H1 (cell line): ENCODE results near the gene PTPRE. TPM values are rescaled to one million over a fixed set of nuclear protein-coding genes. Genes with fewer than 3 reads are reported as not detected.
A peak's percentile ranks its signal among the peaks of the same experiment; 100 is the strongest.

Source experiments
- CBX8 ChIP-seq: fragments of 300-800, 300-1000 bp; sonication (generic); IDR thresholded peaks from 2 replicates; pipeline ENCODE4 v1.7.1; 2016; ENCODE audit warnings: low read depth, low read length, borderline replicate concordance
- EP300 ChIP-seq, 2 experiments: IDR thresholded peaks; 1 replicate in 1 of 2; 2 replicates in 1 of 2; pipeline ENCODE4 v1.6.1; 2011 to 2012; ENCODE audit warnings: low read depth in 2 of 2, low read length in 2 of 2, mild to moderate bottlenecking in 2 of 2, borderline replicate concordance in 1 of 2, inconsistent platforms in 1 of 2, moderate library complexity in 1 of 2
- FOSL1 ChIP-seq: IDR thresholded peaks from 2 replicates; pipeline ENCODE4 v1.6.1; 2011; ENCODE audit warnings: mild to moderate bottlenecking, low read depth, low read length, moderate library complexity; ENCODE audit not compliant: insufficient read depth
- MAFK ChIP-seq: IDR thresholded peaks from 2 replicates; pipeline ENCODE4 v1.6.1; 2012; ENCODE audit warnings: low read depth, mild to moderate bottlenecking, improper control_type of control experiment, low read length
- NANOG ChIP-seq: IDR thresholded peaks from 2 replicates; pipeline ENCODE4 v1.6.1; 2011; ENCODE audit warnings: low read length, low read depth, mild to moderate bottlenecking, inconsistent platforms; ENCODE audit not compliant: insufficient read depth, poor library complexity, severe bottlenecking
- POLR2A ChIP-seq, 2 experiments: IDR thresholded peaks; 1 replicate in 1 of 2; 2 replicates in 1 of 2; pipeline ENCODE4 v1.6.1; 2011; ENCODE audit warnings: low read depth in 2 of 2, low read length in 2 of 2, mild to moderate bottlenecking in 2 of 2; ENCODE audit errors: control extremely low read depth in 1 of 2
- POLR2AphosphoS5 ChIP-seq: IDR thresholded peaks from 2 replicates; pipeline ENCODE4 v1.6.1; 2011; ENCODE audit warnings: low read depth, low read length
- SAP30 ChIP-seq: fragments of 300-600 bp; sonication (generic); IDR thresholded peaks from 2 replicates; pipeline ENCODE4 v1.7.1; 2012; ENCODE audit warnings: low read length, moderate library complexity, mild to moderate bottlenecking, inconsistent platforms; ENCODE audit not compliant: insufficient read depth, insufficient replicate concordance
- SIN3A ChIP-seq, 2 experiments: IDR thresholded peaks in 1 of 2; conservative IDR thresholded peaks in 1 of 2; 2 replicates each; pipeline ENCODE4 v1.6.1; 2011 to 2012; ENCODE audit warnings: low read length in 2 of 2, improper control_type of control experiment in 1 of 2, low read depth in 1 of 2, mild to moderate bottlenecking in 1 of 2
- SRF ChIP-seq: IDR thresholded peaks from 2 replicates; pipeline ENCODE4 v1.6.1; 2011; ENCODE audit warnings: mild to moderate bottlenecking, low read depth, low read length, moderate library complexity
- TAF1 ChIP-seq: IDR thresholded peaks from 2 replicates; pipeline ENCODE4 v1.6.1; 2011; ENCODE audit warnings: mild to moderate bottlenecking, low read depth, low read length
- TBP ChIP-seq: IDR thresholded peaks from 2 replicates; pipeline ENCODE4 v1.6.1; 2011; ENCODE audit warnings: low read depth, low read length, improper control_type of control experiment
- TEAD4 ChIP-seq: IDR thresholded peaks from 2 replicates; pipeline ENCODE4 v1.6.1; 2012; ENCODE audit warnings: low read depth, low read length, inconsistent platforms, mixed read lengths
- polyA plus RNA-seq, 7 experiments: library from polyadenylated mRNA; depleted of rRNA in 3 of 7; stranded (reverse) in 5 of 7; unstranded in 2 of 7; fragments of >200 nt in 5 of 7; fragments of 200-250 nt in 2 of 7; gene quantifications; 1 replicate in 5 of 7; 2 replicates in 1 of 7; 4 replicates in 1 of 7; pipeline versions ENCODE4 v1.2.1 to v1.2.3, GENCODE V29; 2011 to 2013; ENCODE audit warnings: missing spikeins in 2 of 7, mixed read lengths in 2 of 7
- total RNA-seq: library from RNA; stranded (reverse); fragmentation: NEBNext Ultra II Directional; extraction: Animal tissue kit (Norgen Biotek cat#: 25700); gene quantifications from 2 replicates; pipeline ENCODE4 v1.2.1, GENCODE V29; 2021
- TF ChIP-seq, protein P1 (sequence below): IDR thresholded peaks from 2 replicates; pipeline ENCODE4 v1.6.1; 2012; ENCODE audit warnings: inconsistent platforms
- TF ChIP-seq, protein P2 (sequence below), 3 experiments: IDR thresholded peaks; 1 replicate in 2 of 3; 2 replicates in 1 of 3; pipeline versions ENCODE4 v1.5.1 to v1.6.1; 2011; ENCODE audit warnings: low read length in 3 of 3, mild to moderate bottlenecking in 3 of 3, inconsistent platforms in 2 of 3, low read depth in 1 of 3, moderate library complexity in 1 of 3; ENCODE audit not compliant: insufficient read depth in 1 of 3; ENCODE audit errors: control extremely low read depth in 1 of 3

PTPRE gene
- total and polyA plus RNA-seq, 2 of the 8 experiments (the other 6 are each of a cell fraction or from before 2014, with no cell fraction given): 0.33 to 0.54 TPM

DNA sequence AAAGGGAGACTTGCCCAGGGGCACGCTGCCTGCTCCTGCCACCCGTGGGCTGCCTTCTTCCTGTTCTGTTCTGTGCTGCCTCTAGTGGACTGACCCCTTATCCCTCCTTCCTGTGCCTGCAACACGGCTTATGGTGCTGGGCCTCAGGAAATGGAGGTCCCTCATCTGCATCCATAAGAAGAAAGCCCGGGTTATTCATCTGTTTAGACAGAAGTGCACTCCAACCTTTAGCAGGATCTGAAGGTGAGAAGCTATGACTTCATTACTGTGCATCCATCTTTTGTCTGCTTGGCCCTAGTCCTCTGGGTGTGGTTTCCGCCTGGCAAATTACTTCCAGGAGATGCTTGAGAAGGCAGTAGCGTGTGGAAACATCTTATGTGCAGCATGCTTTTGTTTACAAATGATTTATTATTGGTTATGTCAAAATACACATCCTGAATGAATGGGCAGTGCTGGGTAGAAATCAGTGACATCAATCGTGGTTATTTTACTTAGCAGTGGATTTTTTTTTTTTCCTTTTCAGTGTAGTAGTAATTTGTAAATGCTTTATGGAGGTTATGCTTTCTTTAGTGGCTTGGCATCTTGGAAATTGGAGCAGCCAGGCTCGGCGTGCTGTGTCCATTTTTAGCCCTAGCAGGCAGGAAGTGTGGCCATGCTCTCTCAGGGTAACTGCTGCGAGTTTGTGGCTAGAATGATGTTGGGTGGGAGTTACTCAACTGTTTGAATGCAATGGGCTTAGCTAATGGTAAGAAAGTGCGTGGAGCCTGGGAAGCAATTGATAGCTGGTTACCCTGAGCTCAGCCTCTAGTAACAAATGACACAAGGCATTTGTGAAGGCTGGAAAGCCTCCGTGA is 12.7 kb downstream of the PTPRE start (continued):
- TF ChIP-seq TEAD4: no peak
- no peak for TF ChIP-seq SIN3A (conservative IDR thresholded peaks at IDR 0.05 in 1 of 2, IDR thresholded peaks at IDR 0.05 in 1 of 2; ENCODE audit: low read depth in 1 of 2, low read length in 2 of 2)
- no peak for TF ChIP-seq SRF
- no peak for TF ChIP-seq MAFK
- no peak for TF ChIP-seq TAF1
- no peak for TF ChIP-seq FOSL1
- TF ChIP-seq POLR2AphosphoS5: no peak
- TF ChIP-seq CBX8: no peak
- TF ChIP-seq, protein P1, sequence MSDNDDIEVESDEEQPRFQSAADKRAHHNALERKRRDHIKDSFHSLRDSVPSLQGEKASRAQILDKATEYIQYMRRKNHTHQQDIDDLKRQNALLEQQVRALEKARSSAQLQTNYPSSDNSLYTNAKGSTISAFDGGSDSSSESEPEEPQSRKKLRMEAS: no peak
- no peak for TF ChIP-seq TBP
- TF ChIP-seq NANOG: no peak
- TF ChIP-seq, protein P2, sequence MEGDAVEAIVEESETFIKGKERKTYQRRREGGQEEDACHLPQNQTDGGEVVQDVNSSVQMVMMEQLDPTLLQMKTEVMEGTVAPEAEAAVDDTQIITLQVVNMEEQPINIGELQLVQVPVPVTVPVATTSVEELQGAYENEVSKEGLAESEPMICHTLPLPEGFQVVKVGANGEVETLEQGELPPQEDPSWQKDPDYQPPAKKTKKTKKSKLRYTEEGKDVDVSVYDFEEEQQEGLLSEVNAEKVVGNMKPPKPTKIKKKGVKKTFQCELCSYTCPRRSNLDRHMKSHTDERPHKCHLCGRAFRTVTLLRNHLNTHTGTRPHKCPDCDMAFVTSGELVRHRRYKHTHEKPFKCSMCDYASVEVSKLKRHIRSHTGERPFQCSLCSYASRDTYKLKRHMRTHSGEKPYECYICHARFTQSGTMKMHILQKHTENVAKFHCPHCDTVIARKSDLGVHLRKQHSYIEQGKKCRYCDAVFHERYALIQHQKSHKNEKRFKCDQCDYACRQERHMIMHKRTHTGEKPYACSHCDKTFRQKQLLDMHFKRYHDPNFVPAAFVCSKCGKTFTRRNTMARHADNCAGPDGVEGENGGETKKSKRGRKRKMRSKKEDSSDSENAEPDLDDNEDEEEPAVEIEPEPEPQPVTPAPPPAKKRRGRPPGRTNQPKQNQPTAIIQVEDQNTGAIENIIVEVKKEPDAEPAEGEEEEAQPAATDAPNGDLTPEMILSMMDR (IDR thresholded peaks at IDR 0.05; ENCODE audit: control extremely low read depth in 1 of 3, insufficient read depth in 1 of 3, low read depth in 1 of 3, low read length in 3 of 3): peak; percentile 43 to 65 (median 59)
- TF ChIP-seq POLR2A (IDR thresholded peaks at IDR 0.05; ENCODE audit: control extremely low read depth in 1 of 2, low read depth in 2 of 2, low read length in 2 of 2): no peak
- no peak for TF ChIP-seq EP300 (IDR thresholded peaks at IDR 0.05; ENCODE audit: borderline replicate concordance in 1 of 2, low read depth in 2 of 2, low read length in 2 of 2)
- no peak for TF ChIP-seq SAP30
